Measurements from ENCODE around the gene CDKAL1.

The CDKAL1 gene

DNA sequence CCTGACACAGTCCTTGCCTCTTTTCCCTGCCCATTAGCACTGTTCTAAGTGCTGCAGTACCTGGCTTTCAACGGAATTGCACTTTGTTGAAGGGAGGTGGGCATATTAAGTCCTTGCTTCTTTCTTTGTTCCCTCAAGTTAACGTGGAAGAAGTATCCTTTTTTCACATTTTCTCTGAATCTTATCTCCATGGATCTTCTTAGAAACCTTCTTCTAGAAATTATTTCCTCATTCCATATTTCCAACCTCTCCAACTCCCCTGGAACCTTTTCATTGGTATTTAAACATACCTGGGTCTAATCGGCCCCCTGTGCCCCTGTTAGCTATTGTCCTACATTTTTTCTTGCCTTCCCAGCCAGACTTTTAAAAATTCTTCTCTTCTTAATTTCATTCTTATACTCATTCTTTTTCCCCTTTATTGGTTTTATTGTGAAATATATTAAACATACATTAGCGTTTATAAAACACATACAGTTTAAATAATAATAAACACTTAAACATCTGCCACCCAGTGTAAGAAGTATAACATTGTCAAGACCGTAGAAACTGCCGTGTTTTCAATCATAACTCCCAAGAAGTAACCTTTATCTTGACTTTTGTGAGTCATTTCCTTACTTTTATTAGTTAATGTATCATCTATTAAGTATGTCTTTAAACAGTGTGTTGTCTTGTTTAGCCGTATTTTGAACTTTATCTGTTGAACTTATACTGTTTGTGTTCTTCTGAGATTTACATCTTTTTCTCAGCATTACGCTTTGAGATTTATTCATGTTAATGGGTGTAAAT is 118.2 kb downstream of the CDKAL1 start:
- Histone ChIP-seq H2AFZ (ENCODE audit: low read length) (no peak overlapping the region), H3K4me3 (ENCODE audit: low read length) (no peak overlapping the region), H3K27me3 (replicated peaks; ENCODE audit: insufficient read depth, low read length) (no peaks in the 10 kb centered on the region), H4K20me1 (ENCODE audit: insufficient read depth, low read length) (no peaks in the 10 kb centered on the region), H3K4me2 (ENCODE audit: low read depth, low read length) (no peak overlapping the region), H3K9me2 (replicated peaks; ENCODE audit: insufficient read depth, low read length) (no peaks in the 10 kb centered on the region), H3K9me3 (replicated peaks; ENCODE audit: insufficient read depth, low read length) (no peaks in the 10 kb centered on the region), H3K4me1 (ENCODE audit: low read length) (no peaks in the 10 kb centered on the region), H3K36me3 (replicated peaks; ENCODE audit: insufficient read depth, low read length) (no peaks in the 10 kb centered on the region), H3K9ac (ENCODE audit: low read length) (no peak overlapping the region), H3F3A (ENCODE audit: insufficient read depth, low read length) (no peaks in the 10 kb centered on the region), H3K27ac (ENCODE audit: low read length) (no peak overlapping the region), H3K79me2 (ENCODE audit: low read length) (no peaks in the 10 kb centered on the region)
- DNase-seq, result no peak
- no peak for TF ChIP-seq EZH2 (optimal IDR thresholded peaks at IDR 0.05; ENCODE audit: low read depth, low read length)
- TF ChIP-seq EZH2phosphoT487 (IDR thresholded peaks at IDR 0.05; ENCODE audit: low read length), result no peak
- TF ChIP-seq, protein P1, sequence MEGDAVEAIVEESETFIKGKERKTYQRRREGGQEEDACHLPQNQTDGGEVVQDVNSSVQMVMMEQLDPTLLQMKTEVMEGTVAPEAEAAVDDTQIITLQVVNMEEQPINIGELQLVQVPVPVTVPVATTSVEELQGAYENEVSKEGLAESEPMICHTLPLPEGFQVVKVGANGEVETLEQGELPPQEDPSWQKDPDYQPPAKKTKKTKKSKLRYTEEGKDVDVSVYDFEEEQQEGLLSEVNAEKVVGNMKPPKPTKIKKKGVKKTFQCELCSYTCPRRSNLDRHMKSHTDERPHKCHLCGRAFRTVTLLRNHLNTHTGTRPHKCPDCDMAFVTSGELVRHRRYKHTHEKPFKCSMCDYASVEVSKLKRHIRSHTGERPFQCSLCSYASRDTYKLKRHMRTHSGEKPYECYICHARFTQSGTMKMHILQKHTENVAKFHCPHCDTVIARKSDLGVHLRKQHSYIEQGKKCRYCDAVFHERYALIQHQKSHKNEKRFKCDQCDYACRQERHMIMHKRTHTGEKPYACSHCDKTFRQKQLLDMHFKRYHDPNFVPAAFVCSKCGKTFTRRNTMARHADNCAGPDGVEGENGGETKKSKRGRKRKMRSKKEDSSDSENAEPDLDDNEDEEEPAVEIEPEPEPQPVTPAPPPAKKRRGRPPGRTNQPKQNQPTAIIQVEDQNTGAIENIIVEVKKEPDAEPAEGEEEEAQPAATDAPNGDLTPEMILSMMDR (IDR thresholded peaks at IDR 0.05; ENCODE audit: low read length), result no peak

DNA sequence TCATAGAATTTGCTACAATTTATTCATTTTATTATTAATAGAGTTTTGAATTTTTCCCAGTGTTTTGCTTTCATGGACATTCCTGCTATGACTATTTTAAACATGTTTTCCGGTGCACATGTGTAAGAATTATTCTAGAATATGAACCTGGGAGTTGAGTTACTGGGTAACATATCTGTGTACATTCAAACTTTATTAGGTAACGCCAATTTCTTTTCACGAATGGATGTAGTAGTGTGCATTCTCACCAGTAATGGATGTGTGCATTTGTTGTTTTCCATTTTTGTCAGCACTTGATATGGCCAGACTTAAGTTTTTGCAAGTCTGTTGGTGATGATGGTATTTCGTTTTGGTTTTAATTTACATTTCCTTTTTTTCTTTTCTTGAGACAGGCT is 118.8 kb downstream of the CDKAL1 start:
- no peak for TF ChIP-seq EZH2phosphoT487 (IDR thresholded peaks at IDR 0.05; ENCODE audit: low read length)
- no peak for TF ChIP-seq EZH2 (optimal IDR thresholded peaks at IDR 0.05; ENCODE audit: low read depth, low read length)
- TF ChIP-seq, protein P1 (IDR thresholded peaks at IDR 0.05; ENCODE audit: low read length), result no peak
- H3K9me2 ChIP-seq (replicated peaks; ENCODE audit: insufficient read depth, low read length), result no peaks in the 10 kb centered on the region
- DNase-seq, result no peak
- no peaks in the 10 kb centered on the region for H3K27me3 ChIP-seq (replicated peaks; ENCODE audit: insufficient read depth, low read length)
- no peaks in the 10 kb centered on the region for H4K20me1 ChIP-seq (ENCODE audit: insufficient read depth, low read length)
- no peak overlapping the region for H3K27ac ChIP-seq (ENCODE audit: low read length)
- no peak overlapping the region for H2AFZ ChIP-seq (ENCODE audit: low read length)
- no peaks in the 10 kb centered on the region for H3K79me2 ChIP-seq (ENCODE audit: low read length)
- H3K9ac ChIP-seq (ENCODE audit: low read length), result no peak overlapping the region
- no peaks in the 10 kb centered on the region for H3F3A ChIP-seq (ENCODE audit: insufficient read depth, low read length)
- no peak overlapping the region for H3K4me3 ChIP-seq (ENCODE audit: low read length)
- H3K36me3 ChIP-seq (replicated peaks; ENCODE audit: insufficient read depth, low read length), result no peaks in the 10 kb centered on the region
- no peaks in the 10 kb centered on the region for H3K9me3 ChIP-seq (replicated peaks; ENCODE audit: insufficient read depth, low read length)
- no peaks in the 10 kb centered on the region for H3K4me1 ChIP-seq (ENCODE audit: low read length)
- no peak overlapping the region for H3K4me2 ChIP-seq (ENCODE audit: low read depth, low read length)

DNA sequence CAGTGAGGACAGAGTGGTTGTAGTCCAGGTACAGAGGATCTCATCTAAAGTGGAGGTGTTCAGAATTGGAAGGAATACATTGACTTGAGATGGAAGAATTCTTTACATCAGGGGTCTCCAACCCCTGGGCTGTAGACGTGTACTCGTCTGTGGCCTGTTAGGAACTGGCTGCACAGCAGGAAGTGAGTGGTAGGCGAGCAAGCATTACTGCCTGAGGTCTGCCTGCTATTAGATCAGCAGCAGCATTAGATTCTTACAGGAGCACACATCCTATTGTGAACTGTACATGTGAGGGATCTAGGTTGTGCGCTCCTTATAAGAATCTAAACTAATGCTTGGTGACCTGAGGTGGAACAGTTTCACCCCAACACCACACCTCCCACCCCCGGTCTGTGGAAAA is 121.1 kb downstream of the CDKAL1 start:
- no peaks in the 10 kb centered on the region for H4K20me1 ChIP-seq (ENCODE audit: insufficient read depth, low read length)
- H2AFZ ChIP-seq (ENCODE audit: low read length), result no peak overlapping the region
- no peak for DNase-seq
- H3F3A ChIP-seq (ENCODE audit: insufficient read depth, low read length), result no peaks in the 10 kb centered on the region
- no peaks in the 10 kb centered on the region for H3K9me2 ChIP-seq (replicated peaks; ENCODE audit: insufficient read depth, low read length)
- TF ChIP-seq EZH2 (optimal IDR thresholded peaks at IDR 0.05; ENCODE audit: low read depth, low read length), result no peak
- TF ChIP-seq, protein P1 (IDR thresholded peaks at IDR 0.05; ENCODE audit: low read length), result no peak
- H3K4me3 ChIP-seq (ENCODE audit: low read length), result no peak overlapping the region
- H3K27me3 ChIP-seq (replicated peaks; ENCODE audit: insufficient read depth, low read length), result no peaks in the 10 kb centered on the region
- no peak overlapping the region for H3K27ac ChIP-seq (ENCODE audit: low read length)
- H3K9ac ChIP-seq (ENCODE audit: low read length), result no peak overlapping the region
- H3K36me3 ChIP-seq (replicated peaks; ENCODE audit: insufficient read depth, low read length), result no peaks in the 10 kb centered on the region
- no peaks in the 10 kb centered on the region for H3K9me3 ChIP-seq (replicated peaks; ENCODE audit: insufficient read depth, low read length)
- no peaks in the 10 kb centered on the region for H3K4me1 ChIP-seq (ENCODE audit: low read length)
- H3K4me2 ChIP-seq (ENCODE audit: low read depth, low read length), result no peak overlapping the region
- H3K79me2 ChIP-seq (ENCODE audit: low read length), result no peaks in the 10 kb centered on the region
